ENCODE data around the gene PAPPA. TPM values are rescaled to one million over a fixed set of nuclear protein-coding genes. Genes with fewer than 3 reads are reported as not detected.

PAPPA gene
- total RNA-seq = 1 to 10 TPM in 3 of 4 donors, under 1 TPM in 1; 0.53 to 2.3 (median 1.4) TPM

DNA sequence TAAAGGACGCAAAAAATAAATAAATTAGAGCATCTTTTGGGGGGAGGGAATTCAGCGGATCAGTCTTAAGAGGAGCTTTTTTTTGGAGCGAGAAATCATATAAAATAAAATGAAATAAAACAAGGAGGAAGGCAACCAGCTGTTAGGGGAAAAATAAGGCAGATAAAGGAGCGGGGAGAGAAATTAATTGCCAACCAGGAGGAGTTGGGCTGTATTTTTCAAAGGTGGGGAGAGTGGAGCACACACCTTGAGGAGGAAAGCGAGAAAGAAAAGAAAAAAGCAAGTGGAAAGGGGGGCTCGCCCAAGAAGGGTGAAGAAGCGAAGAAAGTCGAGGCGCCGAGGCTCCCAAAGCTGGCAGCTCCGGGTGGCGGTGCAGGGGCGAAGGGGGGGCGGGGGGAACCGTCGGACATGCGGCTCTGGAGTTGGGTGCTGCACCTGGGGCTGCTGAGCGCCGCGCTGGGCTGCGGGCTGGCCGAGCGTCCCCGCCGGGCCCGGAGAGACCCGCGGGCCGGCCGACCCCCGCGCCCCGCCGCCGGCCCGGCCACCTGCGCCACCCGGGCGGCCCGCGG lies at the start of gene PAPPA:
Gene PAPPA (plus strand): TSS at position 27 of the 569 bp plus-strand sequence. CDS start 382 bp downstream, at position 409.
- 2% methylated on average over 23 of the region's 41 CpGs for WGBS
- Histone ChIP-seq H3K27ac (peak within 1 kb of the TSS; percentile 63), H3K4me1 (peaks cover 29% of the 10 kb centered on the region), H3K4me3 (peak within 1 kb of the TSS; percentile 54), H3K27me3 (peaks cover 43% of the 10 kb centered on the region), H3K36me3 (no peaks in the 10 kb centered on the region), H3K9me3 (no peaks in the 10 kb centered on the region)
- TF ChIP-seq POLR2A (IDR thresholded peaks at IDR 0.05) (no peak), POLR2AphosphoS5 (IDR thresholded peaks at IDR 0.05) (no peak), EP300 (IDR thresholded peaks at IDR 0.05) (no peak)
- TF ChIP-seq, protein P1, sequence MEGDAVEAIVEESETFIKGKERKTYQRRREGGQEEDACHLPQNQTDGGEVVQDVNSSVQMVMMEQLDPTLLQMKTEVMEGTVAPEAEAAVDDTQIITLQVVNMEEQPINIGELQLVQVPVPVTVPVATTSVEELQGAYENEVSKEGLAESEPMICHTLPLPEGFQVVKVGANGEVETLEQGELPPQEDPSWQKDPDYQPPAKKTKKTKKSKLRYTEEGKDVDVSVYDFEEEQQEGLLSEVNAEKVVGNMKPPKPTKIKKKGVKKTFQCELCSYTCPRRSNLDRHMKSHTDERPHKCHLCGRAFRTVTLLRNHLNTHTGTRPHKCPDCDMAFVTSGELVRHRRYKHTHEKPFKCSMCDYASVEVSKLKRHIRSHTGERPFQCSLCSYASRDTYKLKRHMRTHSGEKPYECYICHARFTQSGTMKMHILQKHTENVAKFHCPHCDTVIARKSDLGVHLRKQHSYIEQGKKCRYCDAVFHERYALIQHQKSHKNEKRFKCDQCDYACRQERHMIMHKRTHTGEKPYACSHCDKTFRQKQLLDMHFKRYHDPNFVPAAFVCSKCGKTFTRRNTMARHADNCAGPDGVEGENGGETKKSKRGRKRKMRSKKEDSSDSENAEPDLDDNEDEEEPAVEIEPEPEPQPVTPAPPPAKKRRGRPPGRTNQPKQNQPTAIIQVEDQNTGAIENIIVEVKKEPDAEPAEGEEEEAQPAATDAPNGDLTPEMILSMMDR (IDR thresholded peaks at IDR 0.05) = no peak
- no peak for DNase-seq (ENCODE audit: low spot score in 2 of 2)

DNA sequence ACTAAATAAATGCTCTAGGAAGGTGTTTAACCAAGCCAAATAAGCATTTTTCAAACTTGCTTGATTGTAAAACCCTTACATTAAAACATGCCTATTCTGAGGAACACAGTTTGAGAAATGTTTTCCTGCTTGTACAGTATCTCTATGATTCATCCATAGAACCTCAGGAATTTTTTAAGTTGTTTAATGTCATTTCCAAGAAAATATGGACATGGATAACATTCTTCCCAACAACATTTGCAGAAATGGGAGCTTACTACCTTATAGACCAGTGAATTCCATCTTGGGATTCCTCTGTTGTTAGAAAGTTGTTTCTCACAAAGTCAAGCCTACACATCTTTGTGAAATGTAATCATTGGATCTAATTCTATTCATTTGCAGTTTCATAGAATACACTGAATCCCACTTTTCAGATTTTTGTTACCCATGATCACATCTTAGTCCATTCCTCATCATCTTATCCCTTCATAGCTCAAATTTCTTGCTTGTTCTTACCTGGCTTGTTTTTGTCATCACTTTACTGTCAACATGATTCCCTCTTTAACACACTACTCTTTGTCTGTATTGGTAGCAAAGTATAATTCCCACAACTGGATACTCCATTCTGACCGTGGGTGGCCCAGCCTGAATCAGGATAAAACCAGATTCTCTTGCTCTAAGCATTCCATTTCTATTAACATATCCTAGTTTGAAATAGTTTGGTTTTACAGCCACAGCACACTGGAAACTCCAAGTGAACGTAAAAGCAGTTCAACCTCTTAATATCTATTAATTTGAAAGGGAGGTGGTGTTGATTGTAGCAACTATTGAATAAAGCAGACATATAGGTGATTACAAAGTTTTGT lies 49.4 kb upstream of the PAPPA start:
- H3K36me3 ChIP-seq = no peaks in the 10 kb centered on the region
- H3K4me3 ChIP-seq = no peak overlapping the region
- WGBS = 75% methylated on average over 2 of the region's 2 CpGs
- H3K27ac ChIP-seq = no peak overlapping the region
- H3K27me3 ChIP-seq = no peaks in the 10 kb centered on the region
- no peaks in the 10 kb centered on the region for H3K4me1 ChIP-seq
- H3K9me3 ChIP-seq = no peaks in the 10 kb centered on the region
- no peak for DNase-seq (ENCODE audit: low spot score in 2 of 2)
- TF ChIP-seq POLR2AphosphoS5 (IDR thresholded peaks at IDR 0.05) (no peak), POLR2A (IDR thresholded peaks at IDR 0.05) (no peak), EP300 (IDR thresholded peaks at IDR 0.05) (no peak)
- TF ChIP-seq, protein P1 (IDR thresholded peaks at IDR 0.05) = no peak

GRCh38 chr9:116112236-116112635 lies 41.4 kb upstream of the PAPPA start:
- no peak overlapping the region for H3K27ac ChIP-seq
- H3K36me3 ChIP-seq = no peaks in the 10 kb centered on the region
- H3K27me3 ChIP-seq = no peaks in the 10 kb centered on the region
- 96% methylated on average over 1 of the region's 1 CpG for WGBS
- TF ChIP-seq POLR2AphosphoS5 (IDR thresholded peaks at IDR 0.05) = no peak
- TF ChIP-seq POLR2A (IDR thresholded peaks at IDR 0.05) = no peak
- TF ChIP-seq EP300 (IDR thresholded peaks at IDR 0.05) = no peak
- TF ChIP-seq, protein P1 (IDR thresholded peaks at IDR 0.05) = no peak
- H3K9me3 ChIP-seq = no peaks in the 10 kb centered on the region
- no peaks in the 10 kb centered on the region for H3K4me1 ChIP-seq
- no peak overlapping the region for H3K4me3 ChIP-seq
- no peak for DNase-seq (ENCODE audit: low spot score in 2 of 2)

DNA sequence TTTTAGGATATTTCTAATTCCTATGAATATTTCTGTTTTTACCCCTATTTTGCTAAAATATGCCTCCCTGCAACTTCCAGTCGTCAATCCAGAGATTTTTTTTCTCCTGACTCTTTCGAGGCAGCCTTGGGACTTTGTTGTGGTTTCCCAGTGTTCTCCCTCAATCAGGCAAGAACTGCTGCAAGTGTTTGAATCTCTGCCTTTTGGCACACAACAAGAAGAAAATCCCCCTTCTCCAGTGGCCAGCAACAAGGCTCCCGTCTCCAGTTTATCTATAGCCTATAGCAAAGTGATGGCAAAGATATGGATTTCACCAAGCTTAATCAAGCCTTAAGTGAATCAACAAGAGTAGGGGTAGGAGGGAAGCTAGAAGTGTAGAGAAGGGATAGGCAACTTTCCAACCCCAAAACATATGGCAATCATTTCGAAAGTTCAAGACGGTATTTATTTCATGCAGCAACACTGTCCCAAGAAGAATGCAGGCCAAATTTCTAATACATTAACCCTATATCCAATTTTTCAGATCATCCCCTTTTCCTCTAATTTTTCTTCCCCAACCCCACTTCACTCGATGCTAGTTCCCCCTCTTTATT lies 37.7 kb upstream of the PAPPA start:
- H3K4me1 ChIP-seq = no peaks in the 10 kb centered on the region
- no peak for DNase-seq (ENCODE audit: low spot score in 2 of 2)
- no peak overlapping the region for H3K27ac ChIP-seq
- H3K27me3 ChIP-seq = no peaks in the 10 kb centered on the region
- no peaks in the 10 kb centered on the region for H3K36me3 ChIP-seq
- WGBS = 30% methylated on average over 6 of the region's 6 CpGs
- H3K4me3 ChIP-seq = no peak overlapping the region
- TF ChIP-seq EP300 (IDR thresholded peaks at IDR 0.05) (no peak), POLR2AphosphoS5 (IDR thresholded peaks at IDR 0.05) (no peak), POLR2A (IDR thresholded peaks at IDR 0.05) (no peak)
- TF ChIP-seq, protein P1 (IDR thresholded peaks at IDR 0.05) = no peak
- no peaks in the 10 kb centered on the region for H3K9me3 ChIP-seq

GRCh38 chr9:116116393-116116792 lies 37.2 kb upstream of the PAPPA start:
- no peaks in the 10 kb centered on the region for H3K4me1 ChIP-seq
- H3K4me3 ChIP-seq = no peak overlapping the region
- no peak for TF ChIP-seq EP300 (IDR thresholded peaks at IDR 0.05)
- TF ChIP-seq, protein P1 (IDR thresholded peaks at IDR 0.05) = no peak
- TF ChIP-seq POLR2AphosphoS5 (IDR thresholded peaks at IDR 0.05) = no peak
- TF ChIP-seq POLR2A (IDR thresholded peaks at IDR 0.05) = no peak
- no peak overlapping the region for H3K27ac ChIP-seq
- DNase-seq (ENCODE audit: low spot score in 2 of 2) = no peak
- H3K27me3 ChIP-seq = no peaks in the 10 kb centered on the region
- no peaks in the 10 kb centered on the region for H3K36me3 ChIP-seq
- H3K9me3 ChIP-seq = no peaks in the 10 kb centered on the region

All from suprapubic skin (tissue), 4 donors.